ENCODE data around the gene ABTB2. TPM values are rescaled to one million over a fixed set of nuclear protein-coding genes. Genes with fewer than 3 reads are reported as not detected.

The ABTB2 gene
- total RNA-seq, 6 experiments from 2014 or later = 6.0 to 14.9 (median 10.0) TPM

DNA sequence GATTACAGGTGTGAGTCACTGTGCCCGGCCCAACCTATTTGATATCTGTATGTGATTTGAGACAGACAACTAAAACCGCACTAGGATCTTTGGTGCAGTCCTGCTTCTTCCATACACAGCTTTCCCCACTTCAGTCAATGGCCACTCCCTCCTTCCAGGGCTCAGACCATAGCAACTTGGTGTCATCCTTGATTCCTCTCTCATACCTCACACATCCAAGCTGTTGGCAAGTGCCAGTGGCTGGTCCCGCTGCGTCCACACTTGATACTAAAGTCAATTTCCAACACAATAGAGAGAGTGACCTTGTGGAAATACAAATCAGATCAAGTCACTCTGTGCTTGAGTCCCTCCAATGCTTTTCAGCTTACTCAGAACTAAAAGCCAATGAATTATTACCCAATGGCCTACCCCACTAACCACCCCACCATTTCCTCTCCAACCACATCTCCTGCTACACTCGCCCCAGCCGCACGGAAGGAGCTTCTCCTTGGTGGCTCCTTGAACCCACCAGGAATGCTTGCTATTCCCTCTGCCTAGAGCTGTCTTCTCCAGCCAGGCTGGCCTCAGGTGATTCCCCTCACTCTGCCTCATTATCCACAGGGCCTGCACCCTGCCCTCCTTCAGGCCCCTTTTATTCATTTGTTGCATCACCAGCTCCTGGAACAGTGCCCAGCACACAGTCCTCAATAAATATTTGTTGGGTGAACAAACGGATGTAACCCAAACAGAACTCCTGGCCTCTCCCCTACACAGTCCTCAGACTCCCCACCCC, 12.9 kb downstream of the ABTB2 start:
- TF ChIP-seq POLR2A (IDR thresholded peaks at IDR 0.05) (no peak), CTCF (IDR thresholded peaks at IDR 0.05) (no peak)
- peaks cover 0 to 92% (median 32%) of the 10 kb centered on the region in 4 donors for H3K4me1 ChIP-seq

DNA sequence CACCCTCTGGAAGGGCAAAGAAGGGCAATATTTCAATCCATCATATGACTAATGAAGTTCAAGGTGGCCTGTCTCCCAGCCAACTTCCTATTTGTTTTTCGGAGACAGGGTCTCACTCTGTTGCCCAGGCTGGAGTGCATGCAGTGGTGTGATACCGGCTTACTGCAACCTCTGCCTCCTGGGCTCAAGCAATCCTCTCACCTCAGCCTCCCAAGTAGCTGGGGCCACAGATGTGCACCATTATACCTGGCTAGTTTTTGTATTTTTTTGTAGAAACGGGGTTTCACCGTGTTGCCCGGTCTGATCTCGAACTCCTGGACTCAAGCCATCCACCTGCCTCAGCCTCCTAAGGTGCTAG, 13.4 kb downstream of the ABTB2 start:
- TF ChIP-seq POLR2A (IDR thresholded peaks at IDR 0.05) = no peak
- no peak for TF ChIP-seq CTCF (IDR thresholded peaks at IDR 0.05)
- Histone ChIP-seq H3K9me3 (no peaks in the 10 kb centered on the region), H3K36me3 (no peaks in the 10 kb centered on the region), H3K4me3 (no peak overlapping the region), H3K27me3 (no peaks in the 10 kb centered on the region), H3K4me1 (peaks cover 0 to 93% (median 34%) of the 10 kb centered on the region in 4 donors), H3K27ac (peak overlapping the region in 2 of 3 donors; percentile 57 to 71)
- no peak for ATAC-seq
- no peak for DNase-seq
- intact Hi-C loops (cut with DNase I) = no loop called here
- WGBS (ENCODE audit: insufficient coverage, low coverage, low lambda C conversion rate, missing lambda C conversion rate) = 70% methylated on average over 6 of the region's 6 CpGs

More for the DNA sequence above, 12.9 kb downstream of the ABTB2 start:
- DNase-seq (peak; percentile 83 to 93 (median 83)), ATAC-seq (peak; percentile 69 to 88 (median 82))
- Histone ChIP-seq H3K36me3 (no peaks in the 10 kb centered on the region), H3K27ac (peak overlapping the region; percentile 57 to 71 (median 71)), H3K4me3 (no peak overlapping the region), H3K27me3 (no peaks in the 10 kb centered on the region), H3K9me3 (no peaks in the 10 kb centered on the region)
- WGBS (ENCODE audit: insufficient coverage, low coverage, low lambda C conversion rate, missing lambda C conversion rate) = 56% methylated on average over 8 of the region's 8 CpGs
- intact Hi-C loops (cut with DNase I) = loop anchor here in 1 of 2 donors (5.0 kb wide), 1 partner anchor 168 kb away; no protein-coding TSS in a partner anchor

DNA sequence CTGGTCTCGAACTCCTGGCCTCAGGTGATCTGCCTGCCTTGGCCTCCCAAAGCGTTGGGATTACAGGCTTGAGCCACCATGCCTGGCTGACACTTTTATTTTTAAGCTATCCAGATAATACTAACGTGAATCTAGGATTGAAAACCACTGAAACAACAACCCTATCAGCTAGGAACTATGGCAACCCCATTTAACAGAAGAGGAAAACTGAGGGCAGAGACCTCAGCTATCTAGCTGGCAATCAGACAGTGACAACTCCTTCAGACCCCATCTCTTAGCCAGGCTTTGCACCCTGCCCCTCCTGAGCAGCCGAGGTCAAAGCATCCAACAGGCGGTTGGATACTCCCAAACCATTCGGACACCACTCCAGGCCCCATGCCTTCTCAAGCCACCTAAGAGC, 14.1 kb downstream of the ABTB2 start:
- ATAC-seq (no peak), DNase-seq (no peak)
- intact Hi-C loops (cut with DNase I) = no loop called here
- Histone ChIP-seq H3K27me3 (no peaks in the 10 kb centered on the region), H3K4me1 (peaks cover 0 to 94% (median 36%) of the 10 kb centered on the region in 4 donors), H3K9me3 (no peaks in the 10 kb centered on the region), H3K27ac (no peak overlapping the region), H3K36me3 (no peaks in the 10 kb centered on the region), H3K4me3 (no peak overlapping the region)
- 50% methylated on average over 1 of the region's 6 CpGs for WGBS (ENCODE audit: insufficient coverage, low coverage, low lambda C conversion rate, missing lambda C conversion rate)
- TF ChIP-seq POLR2A (IDR thresholded peaks at IDR 0.05) (no peak), CTCF (IDR thresholded peaks at IDR 0.05) (no peak)

GRCh38 chr11:34343153-34343552, 14.7 kb downstream of the ABTB2 start:
- H3K27me3 ChIP-seq = no peaks in the 10 kb centered on the region
- no peak overlapping the region for H3K4me3 ChIP-seq
- H3K36me3 ChIP-seq = no peaks in the 10 kb centered on the region
- no peak for ATAC-seq
- intact Hi-C loops (cut with DNase I) = no loop called here
- TF ChIP-seq CTCF (IDR thresholded peaks at IDR 0.05) (no peak), POLR2A (IDR thresholded peaks at IDR 0.05) (no peak)
- H3K4me1 ChIP-seq = peaks cover 0 to 91% (median 36%) of the 10 kb centered on the region in 4 donors
- no peaks in the 10 kb centered on the region for H3K9me3 ChIP-seq
- H3K27ac ChIP-seq = no peak overlapping the region
- WGBS (ENCODE audit: insufficient coverage, low coverage, low lambda C conversion rate, missing lambda C conversion rate) = 90% methylated on average over 2 of the region's 3 CpGs
- no peak for DNase-seq

All from right lobe of liver (tissue), 6 donors.